ENCODE data around the gene KDELR1.

DNA sequence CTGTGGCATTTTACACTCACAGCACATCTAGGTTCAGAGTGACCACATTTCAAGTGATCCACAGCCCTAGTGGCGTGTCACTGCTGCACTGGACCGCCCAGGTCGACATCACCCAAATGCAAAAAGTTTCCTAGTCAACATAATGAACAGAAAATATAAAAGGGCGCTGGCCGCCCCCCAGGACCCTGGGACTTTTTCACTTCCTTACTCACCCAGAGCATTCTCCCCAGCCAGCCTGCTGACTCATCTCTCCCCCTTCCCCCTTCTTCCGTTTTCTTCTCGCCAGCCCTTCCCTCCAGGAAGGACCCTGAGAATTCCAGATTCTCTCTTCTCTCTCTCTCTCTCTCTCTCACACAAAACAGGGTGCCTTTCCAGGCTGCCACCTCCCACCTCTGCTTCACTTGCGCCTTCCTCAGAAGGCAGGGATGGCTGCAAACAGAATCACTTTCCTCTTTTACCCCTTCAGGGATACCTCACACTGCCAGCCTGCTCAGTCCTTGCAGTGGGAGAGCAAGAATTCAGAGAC is 33.4 kb upstream of the KDELR1 start:
- no peak for TF ChIP-seq POLR2AphosphoS5 (IDR thresholded peaks at IDR 0.05)
- TF ChIP-seq, protein P1, sequence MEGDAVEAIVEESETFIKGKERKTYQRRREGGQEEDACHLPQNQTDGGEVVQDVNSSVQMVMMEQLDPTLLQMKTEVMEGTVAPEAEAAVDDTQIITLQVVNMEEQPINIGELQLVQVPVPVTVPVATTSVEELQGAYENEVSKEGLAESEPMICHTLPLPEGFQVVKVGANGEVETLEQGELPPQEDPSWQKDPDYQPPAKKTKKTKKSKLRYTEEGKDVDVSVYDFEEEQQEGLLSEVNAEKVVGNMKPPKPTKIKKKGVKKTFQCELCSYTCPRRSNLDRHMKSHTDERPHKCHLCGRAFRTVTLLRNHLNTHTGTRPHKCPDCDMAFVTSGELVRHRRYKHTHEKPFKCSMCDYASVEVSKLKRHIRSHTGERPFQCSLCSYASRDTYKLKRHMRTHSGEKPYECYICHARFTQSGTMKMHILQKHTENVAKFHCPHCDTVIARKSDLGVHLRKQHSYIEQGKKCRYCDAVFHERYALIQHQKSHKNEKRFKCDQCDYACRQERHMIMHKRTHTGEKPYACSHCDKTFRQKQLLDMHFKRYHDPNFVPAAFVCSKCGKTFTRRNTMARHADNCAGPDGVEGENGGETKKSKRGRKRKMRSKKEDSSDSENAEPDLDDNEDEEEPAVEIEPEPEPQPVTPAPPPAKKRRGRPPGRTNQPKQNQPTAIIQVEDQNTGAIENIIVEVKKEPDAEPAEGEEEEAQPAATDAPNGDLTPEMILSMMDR (IDR thresholded peaks at IDR 0.05) = no peak

All from breast epithelium (tissue), 3 donors.